ENCODE measurements around the gene LILRB1.
"Not testable (repeated sequence)": the region's sequence is repeated elsewhere in the genome, so short reads cannot be mapped to it uniquely, and the experiment has no call there.

DNA sequence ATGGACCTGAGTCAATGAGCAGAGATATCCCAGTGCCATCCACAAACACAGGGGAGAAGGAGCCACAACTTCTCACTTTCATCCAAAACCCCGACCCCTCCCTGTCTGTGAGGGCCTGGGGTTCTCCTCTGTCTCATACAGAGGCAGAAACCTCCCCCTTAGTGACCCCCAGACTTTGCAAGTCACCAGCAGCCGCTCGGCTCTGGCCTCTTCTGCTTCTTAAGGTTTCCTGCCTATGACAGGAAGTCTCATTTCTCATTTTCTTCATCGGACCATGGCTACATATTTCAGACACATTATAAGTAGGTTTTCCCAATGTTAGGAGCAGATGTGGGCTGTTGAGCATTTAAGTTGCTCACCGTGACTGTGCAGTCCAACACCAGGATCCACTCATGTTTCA lies 12.7 kb downstream of the LILRB1 start:
- TF ChIP-seq, protein P1, sequence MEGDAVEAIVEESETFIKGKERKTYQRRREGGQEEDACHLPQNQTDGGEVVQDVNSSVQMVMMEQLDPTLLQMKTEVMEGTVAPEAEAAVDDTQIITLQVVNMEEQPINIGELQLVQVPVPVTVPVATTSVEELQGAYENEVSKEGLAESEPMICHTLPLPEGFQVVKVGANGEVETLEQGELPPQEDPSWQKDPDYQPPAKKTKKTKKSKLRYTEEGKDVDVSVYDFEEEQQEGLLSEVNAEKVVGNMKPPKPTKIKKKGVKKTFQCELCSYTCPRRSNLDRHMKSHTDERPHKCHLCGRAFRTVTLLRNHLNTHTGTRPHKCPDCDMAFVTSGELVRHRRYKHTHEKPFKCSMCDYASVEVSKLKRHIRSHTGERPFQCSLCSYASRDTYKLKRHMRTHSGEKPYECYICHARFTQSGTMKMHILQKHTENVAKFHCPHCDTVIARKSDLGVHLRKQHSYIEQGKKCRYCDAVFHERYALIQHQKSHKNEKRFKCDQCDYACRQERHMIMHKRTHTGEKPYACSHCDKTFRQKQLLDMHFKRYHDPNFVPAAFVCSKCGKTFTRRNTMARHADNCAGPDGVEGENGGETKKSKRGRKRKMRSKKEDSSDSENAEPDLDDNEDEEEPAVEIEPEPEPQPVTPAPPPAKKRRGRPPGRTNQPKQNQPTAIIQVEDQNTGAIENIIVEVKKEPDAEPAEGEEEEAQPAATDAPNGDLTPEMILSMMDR (IDR thresholded peaks at IDR 0.05; ENCODE audit: extremely low read depth in 1 of 2, insufficient read depth in 1 of 2, low read depth in 1 of 2, low read length in 2 of 2): not testable (repeated sequence)
- not testable (repeated sequence) for TF ChIP-seq POLR2A (IDR thresholded peaks at IDR 0.05; ENCODE audit: low read depth, low read length); EZH2 (IDR thresholded peaks at IDR 0.05; ENCODE audit: borderline replicate concordance, low read depth, low read length, severe bottlenecking)
